IMR-90 (cell line): ENCODE measurements around the gene CNTN4. TPM values are rescaled to one million over a fixed set of nuclear protein-coding genes. Genes with fewer than 3 reads are reported as not detected.

Source experiments
- ATAC-seq: fragments of 200-7000 bp; cut with Tn5 transposase; 2 replicates; pipeline ENCODE4 v1.9.1; 2020; ENCODE audit warnings: low read depth, mild to moderate bottlenecking, moderate library complexity
- BruUV-seq: library from RNA; stranded (reverse); fragments of 400-500 nt; replicated peaks from 2 replicates; lab custom pipeline; 2021; lab: Mats Ljungman, UMichigan
- CTCF ChIA-PET: fragments of 300-600 bp; formaldehyde crosslinking; extraction: SDS; loops from one replicate; lab custom pipeline; 2021; ENCODE audit warnings: antibody characterized with exemption; lab: Yijun Ruan, JAX
- POLR2A ChIA-PET: fragments of 300-600 bp; sonication (Branson Sonifier 250); formaldehyde crosslinking; loops from one replicate; lab custom pipeline; 2022; ENCODE audit warnings: antibody characterized with exemption; ENCODE audit not compliant: unreplicated experiment; lab: Charles Lee
- DNase-seq: peaks from one replicate; pipeline ENCODE4 v3.0.0; 2013
- H2AFZ ChIP-seq: replicated peaks from 2 replicates; pipeline ENCODE3; 2013; ENCODE audit warnings: low read length, mild to moderate bottlenecking; ENCODE audit not compliant: poor library complexity
- H2AK5ac ChIP-seq: 2 replicates; pipeline ENCODE4 v1.6.1; 2013; ENCODE audit warnings: low read depth, low read length, inconsistent platforms
- H2AK9ac ChIP-seq: replicated peaks from 2 replicates; pipeline ENCODE3; 2013; ENCODE audit warnings: mild to moderate bottlenecking, low read depth, low read length, moderate library complexity; ENCODE audit not compliant: poor library complexity
- H2BK120ac ChIP-seq: 2 replicates; pipeline ENCODE4 v1.6.1; 2013; ENCODE audit warnings: low read depth, low read length, inconsistent platforms
- H2BK15ac ChIP-seq: 3 replicates; pipeline ENCODE4 v1.6.1; 2013; ENCODE audit warnings: low read depth, low read length, inconsistent platforms
- H2BK20ac ChIP-seq: 2 replicates; pipeline ENCODE4 v1.6.1; 2013; ENCODE audit warnings: low read depth, mild to moderate bottlenecking, inconsistent platforms, low read length, moderate library complexity
- H2BK5ac ChIP-seq: 2 replicates; pipeline ENCODE4 v1.6.1; 2013; ENCODE audit warnings: mild to moderate bottlenecking, low read depth, low read length, inconsistent platforms; ENCODE audit not compliant: poor library complexity, severe bottlenecking
- H3K14ac ChIP-seq: replicated peaks from 2 replicates; pipeline ENCODE4 v1.6.1; 2013; ENCODE audit warnings: low read depth, low read length, inconsistent platforms
- H3K18ac ChIP-seq: 2 replicates; pipeline ENCODE4 v1.6.1; 2013; ENCODE audit warnings: low read depth, low read length, control low read depth
- H3K23ac ChIP-seq: 2 replicates; pipeline ENCODE4 v1.6.1; 2013; ENCODE audit warnings: low read depth, low read length, inconsistent platforms
- H3K27ac ChIP-seq: 2 replicates; pipeline ENCODE4 v1.5.1; 2013; ENCODE audit warnings: mild to moderate bottlenecking, control low read depth, low read length; ENCODE audit not compliant: insufficient read depth
- H3K27me3 ChIP-seq: 2 replicates; pipeline ENCODE4 v1.6.1; 2013; ENCODE audit warnings: low read length; ENCODE audit not compliant: control insufficient read depth, insufficient read depth
- H3K36me3 ChIP-seq: 2 replicates; pipeline ENCODE4 v1.6.1; 2013; ENCODE audit warnings: low read length, mixed read lengths; ENCODE audit not compliant: control insufficient read depth, insufficient read depth
- H3K4ac ChIP-seq: 2 replicates; pipeline ENCODE4 v1.6.1; 2013; ENCODE audit warnings: low read depth, low read length, inconsistent platforms
- H3K4me1 ChIP-seq: 2 replicates; pipeline ENCODE4 v1.6.1; 2013; ENCODE audit warnings: low read length, mixed read lengths; ENCODE audit not compliant: control insufficient read depth, insufficient read depth
- H3K4me2 ChIP-seq: 2 replicates; pipeline ENCODE4 v1.6.1; 2013; ENCODE audit warnings: low read depth, mild to moderate bottlenecking, control low read depth, low read length, moderate library complexity
- H3K4me3 ChIP-seq: 2 replicates; pipeline ENCODE4 v1.5.1; 2013; ENCODE audit warnings: low read depth, mild to moderate bottlenecking, control low read depth, low read length, moderate library complexity; ENCODE audit not compliant: insufficient read depth
- H3K56ac ChIP-seq: 2 replicates; pipeline ENCODE4 v1.6.1; 2013; ENCODE audit warnings: low read length, inconsistent platforms; ENCODE audit not compliant: insufficient read depth; ENCODE audit errors: extremely low read depth
- H3K79me1 ChIP-seq, 2 experiments: 2 replicates each; pipeline ENCODE4 v1.6.1; 2013; ENCODE audit warnings: low read length in 2 of 2, inconsistent platforms in 1 of 2, low read depth in 1 of 2
- H3K9ac ChIP-seq: 2 replicates; pipeline ENCODE4 v1.6.1; 2013; ENCODE audit warnings: low read depth, low read length, control low read depth
- H3K9me1 ChIP-seq: 2 replicates; pipeline ENCODE4 v1.6.1; 2013; ENCODE audit warnings: low read length, inconsistent platforms; ENCODE audit not compliant: insufficient read depth
- H3K9me3 ChIP-seq: 2 replicates; pipeline ENCODE4 v1.6.1; 2013; ENCODE audit warnings: low read length; ENCODE audit not compliant: control insufficient read depth, insufficient read depth
- H4K20me1 ChIP-seq: 2 replicates; pipeline ENCODE4 v1.6.1; 2013; ENCODE audit warnings: low read length, inconsistent platforms; ENCODE audit not compliant: insufficient read depth
- H4K5ac ChIP-seq: 2 replicates; pipeline ENCODE4 v1.6.1; 2013; ENCODE audit warnings: mild to moderate bottlenecking, low read depth, low read length, control low read depth
- H4K8ac ChIP-seq, 2 experiments: 2 replicates each; pipeline ENCODE4 v1.6.1; 2013; ENCODE audit warnings: low read depth in 2 of 2, low read length in 2 of 2, control low read depth in 1 of 2, inconsistent platforms in 1 of 2
- H4K91ac ChIP-seq: 2 replicates; pipeline ENCODE4 v1.6.1; 2013; ENCODE audit warnings: low read depth, low read length, inconsistent platforms; ENCODE audit not compliant: insufficient read depth
- CHD1 ChIP-seq: IDR thresholded peaks from 2 replicates; pipeline ENCODE4 v1.6.1; 2012; ENCODE audit warnings: low read depth, low read length, improper control_type of control experiment
- MAFK ChIP-seq: IDR thresholded peaks from 2 replicates; pipeline ENCODE4 v1.6.1; 2012; ENCODE audit warnings: low read depth, low read length, improper control_type of control experiment
- WGBS, 2 experiments: methylation state at CpG; one replicate each; pipeline versions ENCODE4 v1.1.5 to v1.1.7; 2013; ENCODE audit warnings: missing lambda C conversion rate in 2 of 2; ENCODE audit not compliant: insufficient read length in 1 of 2; ENCODE audit errors: extremely low coverage in 2 of 2; 5-methylcytosine and 5-hydroxymethylcytosine counted together
- dilution Hi-C: fragments of 300-500 bp; cut with HindIII; formaldehyde crosslinking; loops from one replicate; pipeline ENCODE4 v1.14.3; 2018; ENCODE audit warnings: low sequenced_read_pairs; ENCODE audit not compliant: unreplicated experiment
- in situ Hi-C: fragments of 300-500 bp; cut with MboI; formaldehyde crosslinking; loops from 3 replicates; pipeline ENCODE4 v1.14.3; 2019; ENCODE audit warnings: low sequenced_read_pairs, inconsistent platforms, mixed read lengths
- intact Hi-C: fragments of 100-400 bp; cut with micrococcal nuclease; formaldehyde crosslinking; loops from 2 replicates; pipeline ENCODE4 v1.10.0; 2022
- polyA plus RNA-seq, 3 experiments: library from polyadenylated mRNA; depleted of rRNA; stranded (reverse); fragments of >200 nt; gene quantifications; 2 replicates each; pipeline ENCODE4 v1.2.3, GENCODE V29; 2012; ENCODE audit warnings: low replicate concordance in 1 of 3
- total RNA-seq: library from RNA; depleted of rRNA; stranded (reverse); fragments of >200 nt; gene quantifications from 2 replicates; pipeline ENCODE4 v1.2.3, GENCODE V29; 2012

CNTN4 gene
- total and polyA plus RNA-seq, 2 of the 4 experiments (the other 2 are of a cell fraction), result under 0.01 TPM; not detected in 1

- DNase-seq, result no peak
- TF ChIP-seq MAFK, result peak; percentile 51; the same call in 1 of the 2 replicates
- TF ChIP-seq CHD1, result no peak
- no peak overlapping the region for H2BK120ac ChIP-seq
- no peak overlapping the region for H3K9ac ChIP-seq
- H4K8ac ChIP-seq, result no peak overlapping the region
- H3K18ac ChIP-seq, result no peak overlapping the region
- H2AFZ ChIP-seq, result no peak overlapping the region
- no peak overlapping the region for H3K14ac ChIP-seq
- no peak overlapping the region for H2AK9ac ChIP-seq
- H4K20me1 ChIP-seq, result no peaks in the 10 kb centered on the region
- ChIA-PET CTCF (no interaction called here), POLR2A (no interaction called here)
- no peak overlapping the region for H3K4me2 ChIP-seq
- H4K91ac ChIP-seq, result no peak overlapping the region
- H2BK5ac ChIP-seq, result no peak overlapping the region
- no CpG with 5 or more reads among the region's 2 CpGs for WGBS, 2 experiments
- no peaks in the 10 kb centered on the region for H3K4me1 ChIP-seq
- no peak overlapping the region for H4K5ac ChIP-seq
- no peaks in the 10 kb centered on the region for H3K27me3 ChIP-seq
- no peak overlapping the region for H3K4ac ChIP-seq
- no peak overlapping the region for H2BK15ac ChIP-seq
- H2BK20ac ChIP-seq, result no peak overlapping the region
- no peak overlapping the region for H3K4me3 ChIP-seq
- H3K79me1 ChIP-seq, result no peaks in the 10 kb centered on the region
- no peak overlapping the region for H3K56ac ChIP-seq
- intact Hi-C loops (no loop called here), dilution Hi-C loops (no loop called here), in situ Hi-C loops (no loop called here)
- BruUV-seq, result no TSS peak
- no peak overlapping the region for H3K27ac ChIP-seq
- no peak overlapping the region for H2AK5ac ChIP-seq
- H3K9me1 ChIP-seq, result no peaks in the 10 kb centered on the region
- H3K23ac ChIP-seq, result no peak overlapping the region
- no peak for ATAC-seq
- H3K9me3 ChIP-seq, result peaks cover 3% of the 10 kb centered on the region
- H3K36me3 ChIP-seq, result no peaks in the 10 kb centered on the region
Measured at GRCh38 chr3:2544212-2544611, 445.5 kb downstream of the CNTN4 start.
